Measurements from ENCODE around the gene IFT57.

IFT57 gene

GRCh38 chr3:108124337-108125152 lies 97.7 kb downstream of the IFT57 start:
- peak; percentile 93 for DNase-seq

DNA sequence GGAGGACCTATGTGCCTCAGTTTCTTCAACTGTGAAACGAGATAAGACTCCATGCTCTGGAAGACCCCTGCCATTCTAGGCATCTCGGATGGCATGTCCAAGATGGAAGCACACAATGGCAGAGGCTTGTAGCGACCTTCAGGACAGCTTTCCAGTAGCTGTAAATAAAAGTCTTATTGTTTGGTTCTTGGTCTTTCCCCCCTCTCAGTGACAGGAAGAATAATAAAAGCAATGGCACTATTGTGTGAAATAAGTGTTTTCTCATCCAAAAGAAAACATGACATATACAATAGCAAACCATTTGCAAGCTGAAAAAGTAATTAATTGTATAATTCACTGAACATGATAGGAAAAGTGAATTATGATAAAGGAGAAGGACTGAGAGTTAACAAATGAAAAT lies 98.9 kb downstream of the IFT57 start:
- no peak for DNase-seq

DNA sequence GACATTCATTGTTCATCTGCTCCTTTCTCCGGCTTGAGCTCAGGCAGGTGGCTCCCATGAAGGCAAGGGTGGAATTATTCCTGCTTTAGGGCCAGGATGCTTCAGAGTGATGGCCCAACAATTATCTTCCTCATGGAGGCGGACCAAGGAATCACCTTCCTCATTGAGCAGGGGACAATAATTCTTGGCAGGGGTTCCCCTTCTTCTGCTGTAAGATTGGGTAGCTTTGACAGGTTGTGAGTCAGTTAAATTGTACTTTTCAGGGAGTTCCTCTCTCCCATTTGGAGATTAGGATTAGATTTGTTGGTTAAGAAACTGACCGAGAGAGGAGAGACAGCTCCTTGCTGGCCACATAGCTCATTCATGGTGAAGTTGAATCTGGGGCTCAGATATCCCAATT lies 99.9 kb downstream of the IFT57 start:
- no peak for DNase-seq

GRCh38 chr3:108119398-108120104 lies 102.7 kb downstream of the IFT57 start:
- no peak for DNase-seq

DNA sequence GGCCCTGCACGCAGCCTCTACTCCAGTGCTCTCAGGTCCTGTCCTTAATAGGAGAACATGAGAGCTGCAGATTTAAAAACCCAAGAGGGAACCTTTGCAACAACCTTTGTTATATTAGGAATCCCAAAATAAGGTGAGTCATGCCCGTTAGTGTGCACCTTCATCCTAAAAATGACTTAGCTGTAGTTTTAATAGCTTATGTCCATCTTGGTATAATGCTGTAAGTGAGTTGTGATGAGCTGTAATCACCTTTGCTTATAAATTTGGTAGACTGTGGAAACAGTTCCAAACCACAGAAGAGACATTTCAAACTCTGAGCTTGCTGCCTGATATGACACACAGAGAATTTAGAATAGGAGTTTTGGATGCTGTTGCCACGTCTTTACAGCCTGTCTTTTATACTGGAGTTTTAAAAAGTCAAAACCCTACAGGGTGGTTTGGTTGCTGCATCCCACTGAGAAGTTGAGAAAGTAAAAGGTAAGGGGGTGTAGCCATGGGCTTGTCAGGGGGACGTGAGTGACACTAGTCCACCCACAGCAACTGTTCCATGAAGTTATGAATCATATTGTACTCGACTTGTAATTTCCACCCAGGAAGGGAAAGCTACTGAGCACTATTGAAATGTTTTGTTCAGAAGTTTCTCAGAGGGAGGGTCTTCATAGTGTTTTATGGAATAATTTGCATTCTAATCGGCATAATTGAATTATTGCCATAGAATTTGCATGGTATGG lies 104.0 kb downstream of the IFT57 start:
- peak; percentile 32 for DNase-seq

GRCh38 chr3:108117241-108117775 lies 104.9 kb downstream of the IFT57 start:
- DNase-seq = no peak

DNA sequence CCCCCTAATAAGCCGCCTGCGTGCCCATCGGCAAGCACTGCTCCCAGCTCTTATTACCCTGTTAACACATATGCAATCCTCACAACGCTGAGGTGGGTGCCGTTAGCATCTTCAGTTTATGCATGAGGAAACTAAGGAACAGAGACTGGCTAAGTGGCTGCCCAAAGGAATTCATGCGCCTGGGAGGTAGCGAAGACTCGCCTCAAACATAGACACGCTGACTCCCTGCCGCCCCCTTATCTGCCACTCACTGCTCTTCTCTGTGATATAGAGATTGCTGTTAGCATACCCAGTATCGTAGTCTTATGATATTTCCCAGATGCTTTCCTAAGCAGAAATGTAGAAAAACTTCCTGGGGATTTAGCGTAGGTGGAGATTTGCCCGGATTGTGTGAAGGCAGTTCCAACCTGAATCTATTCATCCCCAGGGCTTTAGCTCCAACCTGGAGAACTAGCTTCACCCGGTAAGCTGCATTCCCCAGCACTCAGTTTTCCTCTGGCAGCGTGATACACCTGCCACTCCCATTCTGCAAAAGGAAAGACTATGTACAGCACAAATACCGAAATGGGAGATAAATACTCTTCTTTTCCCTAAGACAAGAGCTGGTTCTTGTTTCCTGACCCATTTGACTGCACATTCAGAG lies 107.7 kb downstream of the IFT57 start:
- no peak for DNase-seq

DNA sequence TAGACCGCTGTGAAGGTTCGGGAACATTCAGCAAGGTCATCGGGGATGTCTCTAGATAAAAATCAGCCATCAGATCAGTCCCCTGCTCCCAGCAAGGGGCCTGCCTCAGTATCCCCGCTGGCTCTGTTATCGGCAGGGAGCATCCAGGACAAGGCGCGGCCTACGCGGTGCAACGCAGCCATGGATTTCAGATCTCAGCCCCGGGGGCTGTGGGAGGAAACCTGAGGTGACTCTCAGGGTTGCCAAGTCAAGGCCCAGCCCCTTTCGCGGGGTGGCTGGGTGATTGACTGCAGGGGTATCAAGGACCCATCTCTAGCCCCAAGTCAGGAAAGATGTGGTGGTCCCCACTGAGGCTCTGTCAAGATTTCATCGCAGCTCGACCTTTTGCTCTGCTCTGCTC lies 108.2 kb downstream of the IFT57 start:
- no peak for DNase-seq

GRCh38 chr3:108110934-108111333 lies 111.3 kb downstream of the IFT57 start:
- no peak for DNase-seq

All from inflammatory macrophage treated with lipopolysaccharide for 4 hours (primary cell).